Measurements from ENCODE around the gene KIF14. TPM values are rescaled to one million over a fixed set of nuclear protein-coding genes. Genes with fewer than 3 reads are reported as not detected.

Gene KIF14
- total and polyA plus RNA-seq, 2 of the 13 experiments (the other 11 are each of a cell fraction or from before 2014, with no cell fraction given) = 3.3 to 11.2 TPM

DNA sequence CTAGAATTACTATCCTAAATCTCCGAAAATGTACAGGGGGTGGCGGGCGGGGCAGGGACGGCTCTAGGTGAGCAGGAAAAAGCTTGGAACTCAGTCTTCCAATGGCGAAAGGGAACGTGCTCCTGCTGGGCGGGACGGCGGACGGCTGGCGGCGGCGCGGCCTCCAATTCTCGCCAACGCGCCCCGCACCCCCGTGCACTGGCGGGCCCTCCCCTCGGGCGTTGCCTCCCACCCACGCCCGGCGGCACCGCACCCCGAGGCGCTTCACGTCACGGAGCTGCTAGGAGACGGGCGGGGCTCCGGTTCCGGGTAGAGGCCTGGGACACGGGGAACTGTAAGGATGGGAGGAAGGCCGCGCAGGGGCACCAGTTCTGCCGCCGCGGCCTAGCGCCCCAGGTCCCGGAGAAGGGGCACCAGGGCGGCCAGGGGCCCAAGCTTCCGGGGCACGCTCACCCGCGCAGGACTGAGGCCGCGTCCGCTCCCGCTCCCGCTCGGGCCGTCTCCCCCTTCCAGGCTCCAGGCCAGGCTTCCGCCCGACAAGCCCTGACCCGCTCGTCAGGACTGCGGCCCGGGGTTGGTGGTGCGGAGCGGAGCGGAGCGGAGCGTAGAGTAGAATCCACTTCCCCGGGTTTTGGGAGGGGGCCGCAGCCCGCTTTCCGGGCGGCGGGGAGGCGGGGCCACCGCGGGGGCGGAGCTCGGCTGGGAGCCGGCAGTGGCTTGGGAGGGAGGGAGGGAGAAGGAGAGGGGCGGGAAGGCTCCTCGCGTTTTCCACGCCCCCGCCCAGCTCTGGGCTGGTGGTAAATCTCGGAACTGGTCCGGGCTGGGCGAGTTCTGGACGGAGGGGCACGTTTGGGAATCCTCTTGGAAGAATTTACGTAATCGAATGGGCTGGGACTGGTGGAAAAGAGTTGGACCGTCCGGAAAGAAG, 49.0 kb upstream of the KIF14 start, which contains the start of gene DDX59 (continued):
- TF ChIP-seq, protein P1, sequence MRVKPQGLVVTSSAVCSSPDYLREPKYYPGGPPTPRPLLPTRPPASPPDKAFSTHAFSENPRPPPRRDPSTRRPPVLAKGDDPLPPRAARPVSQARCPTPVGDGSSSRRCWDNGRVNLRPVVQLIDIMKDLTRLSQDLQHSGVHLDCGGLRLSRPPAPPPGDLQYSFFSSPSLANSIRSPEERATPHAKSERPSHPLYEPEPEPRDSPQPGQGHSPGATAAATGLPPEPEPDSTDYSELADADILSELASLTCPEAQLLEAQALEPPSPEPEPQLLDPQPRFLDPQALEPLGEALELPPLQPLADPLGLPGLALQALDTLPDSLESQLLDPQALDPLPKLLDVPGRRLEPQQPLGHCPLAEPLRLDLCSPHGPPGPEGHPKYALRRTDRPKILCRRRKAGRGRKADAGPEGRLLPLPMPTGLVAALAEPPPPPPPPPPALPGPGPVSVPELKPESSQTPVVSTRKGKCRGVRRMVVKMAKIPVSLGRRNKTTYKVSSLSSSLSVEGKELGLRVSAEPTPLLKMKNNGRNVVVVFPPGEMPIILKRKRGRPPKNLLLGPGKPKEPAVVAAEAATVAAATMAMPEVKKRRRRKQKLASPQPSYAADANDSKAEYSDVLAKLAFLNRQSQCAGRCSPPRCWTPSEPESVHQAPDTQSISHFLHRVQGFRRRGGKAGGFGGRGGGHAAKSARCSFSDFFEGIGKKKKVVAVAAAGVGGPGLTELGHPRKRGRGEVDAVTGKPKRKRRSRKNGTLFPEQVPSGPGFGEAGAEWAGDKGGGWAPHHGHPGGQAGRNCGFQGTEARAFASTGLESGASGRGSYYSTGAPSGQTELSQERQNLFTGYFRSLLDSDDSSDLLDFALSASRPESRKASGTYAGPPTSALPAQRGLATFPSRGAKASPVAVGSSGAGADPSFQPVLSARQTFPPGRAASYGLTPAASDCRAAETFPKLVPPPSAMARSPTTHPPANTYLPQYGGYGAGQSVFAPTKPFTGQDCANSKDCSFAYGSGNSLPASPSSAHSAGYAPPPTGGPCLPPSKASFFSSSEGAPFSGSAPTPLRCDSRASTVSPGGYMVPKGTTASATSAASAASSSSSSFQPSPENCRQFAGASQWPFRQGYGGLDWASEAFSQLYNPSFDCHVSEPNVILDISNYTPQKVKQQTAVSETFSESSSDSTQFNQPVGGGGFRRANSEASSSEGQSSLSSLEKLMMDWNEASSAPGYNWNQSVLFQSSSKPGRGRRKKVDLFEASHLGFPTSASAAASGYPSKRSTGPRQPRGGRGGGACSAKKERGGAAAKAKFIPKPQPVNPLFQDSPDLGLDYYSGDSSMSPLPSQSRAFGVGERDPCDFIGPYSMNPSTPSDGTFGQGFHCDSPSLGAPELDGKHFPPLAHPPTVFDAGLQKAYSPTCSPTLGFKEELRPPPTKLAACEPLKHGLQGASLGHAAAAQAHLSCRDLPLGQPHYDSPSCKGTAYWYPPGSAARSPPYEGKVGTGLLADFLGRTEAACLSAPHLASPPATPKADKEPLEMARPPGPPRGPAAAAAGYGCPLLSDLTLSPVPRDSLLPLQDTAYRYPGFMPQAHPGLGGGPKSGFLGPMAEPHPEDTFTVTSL (CRISPR knock-in tag; IDR thresholded peaks at IDR 0.05; ENCODE audit: borderline replicate concordance) = no peak
- TF ChIP-seq DNMT1 (CRISPR knock-in tag; IDR thresholded peaks at IDR 0.05) (peak; percentile 83; the same call in 1 of the 2 replicates), NFYC (CRISPR knock-in tag; IDR thresholded peaks at IDR 0.05) (peak; percentile 53), ZFP62 (CRISPR knock-in tag; IDR thresholded peaks at IDR 0.05) (no peak), ARNT (IDR thresholded peaks at IDR 0.05) (no peak), JDP2 (CRISPR knock-in tag; IDR thresholded peaks at IDR 0.05; ENCODE audit: borderline replicate concordance) (no peak), CCAR2 (optimal IDR thresholded peaks at IDR 0.05; ENCODE audit: low read depth, low read length) (peak; percentile 64), JARID2 (CRISPR knock-in tag; IDR thresholded peaks at IDR 0.05; ENCODE audit: insufficient replicate concordance) (peak; percentile 66), EP300 (IDR thresholded peaks at IDR 0.05; ENCODE audit: low read depth in 2 of 2, low read length in 2 of 2) (peak in 1 of 2 experiments; percentile 24; a peak in 1 of 4 replicates), EP300 (CRISPR knock-in tag; IDR thresholded peaks at IDR 0.05; ENCODE audit: borderline replicate concordance) (peak; percentile 50; the same call in 1 of the 2 replicates), ZNF335 (CRISPR knock-in tag; IDR thresholded peaks at IDR 0.05) (no peak), ZNF605 (CRISPR knock-in tag; IDR thresholded peaks at IDR 0.05) (no peak; the same call in 1 of the 2 replicates)
- TF ChIP-seq, protein P2, sequence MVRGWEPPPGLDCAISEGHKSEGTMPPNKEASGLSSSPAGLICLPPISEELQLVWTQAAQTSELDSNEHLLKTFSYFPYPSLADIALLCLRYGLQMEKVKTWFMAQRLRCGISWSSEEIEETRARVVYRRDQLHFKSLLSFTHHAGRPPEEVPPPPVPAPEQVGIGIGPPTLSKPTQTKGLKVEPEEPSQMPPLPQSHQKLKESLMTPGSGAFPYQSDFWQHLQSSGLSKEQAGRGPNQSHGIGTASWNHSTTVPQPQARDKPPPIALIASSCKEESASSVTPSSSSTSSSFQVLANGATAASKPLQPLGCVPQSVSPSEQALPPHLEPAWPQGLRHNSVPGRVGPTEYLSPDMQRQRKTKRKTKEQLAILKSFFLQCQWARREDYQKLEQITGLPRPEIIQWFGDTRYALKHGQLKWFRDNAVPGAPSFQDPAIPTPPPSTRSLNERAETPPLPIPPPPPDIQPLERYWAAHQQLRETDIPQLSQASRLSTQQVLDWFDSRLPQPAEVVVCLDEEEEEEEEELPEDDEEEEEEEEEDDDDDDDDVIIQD (CRISPR knock-in tag; IDR thresholded peaks at IDR 0.05; ENCODE audit: low read depth) = no peak
- TF ChIP-seq, protein P3, sequence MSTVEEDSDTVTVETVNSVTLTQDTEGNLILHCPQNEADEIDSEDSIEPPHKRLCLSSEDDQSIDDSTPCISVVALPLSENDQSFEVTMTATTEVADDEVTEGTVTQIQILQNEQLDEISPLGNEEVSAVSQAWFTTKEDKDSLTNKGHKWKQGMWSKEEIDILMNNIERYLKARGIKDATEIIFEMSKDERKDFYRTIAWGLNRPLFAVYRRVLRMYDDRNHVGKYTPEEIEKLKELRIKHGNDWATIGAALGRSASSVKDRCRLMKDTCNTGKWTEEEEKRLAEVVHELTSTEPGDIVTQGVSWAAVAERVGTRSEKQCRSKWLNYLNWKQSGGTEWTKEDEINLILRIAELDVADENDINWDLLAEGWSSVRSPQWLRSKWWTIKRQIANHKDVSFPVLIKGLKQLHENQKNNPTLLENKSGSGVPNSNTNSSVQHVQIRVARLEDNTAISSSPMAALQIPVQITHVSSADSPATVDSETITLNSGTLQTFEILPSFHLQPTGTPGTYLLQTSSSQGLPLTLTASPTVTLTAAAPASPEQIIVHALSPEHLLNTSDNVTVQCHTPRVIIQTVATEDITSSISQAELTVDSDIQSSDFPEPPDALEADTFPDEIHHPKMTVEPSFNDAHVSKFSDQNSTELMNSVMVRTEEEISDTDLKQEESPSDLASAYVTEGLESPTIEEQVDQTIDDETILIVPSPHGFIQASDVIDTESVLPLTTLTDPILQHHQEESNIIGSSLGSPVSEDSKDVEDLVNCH (CRISPR knock-in tag; IDR thresholded peaks at IDR 0.05) = no peak
- TF ChIP-seq, protein P4, sequence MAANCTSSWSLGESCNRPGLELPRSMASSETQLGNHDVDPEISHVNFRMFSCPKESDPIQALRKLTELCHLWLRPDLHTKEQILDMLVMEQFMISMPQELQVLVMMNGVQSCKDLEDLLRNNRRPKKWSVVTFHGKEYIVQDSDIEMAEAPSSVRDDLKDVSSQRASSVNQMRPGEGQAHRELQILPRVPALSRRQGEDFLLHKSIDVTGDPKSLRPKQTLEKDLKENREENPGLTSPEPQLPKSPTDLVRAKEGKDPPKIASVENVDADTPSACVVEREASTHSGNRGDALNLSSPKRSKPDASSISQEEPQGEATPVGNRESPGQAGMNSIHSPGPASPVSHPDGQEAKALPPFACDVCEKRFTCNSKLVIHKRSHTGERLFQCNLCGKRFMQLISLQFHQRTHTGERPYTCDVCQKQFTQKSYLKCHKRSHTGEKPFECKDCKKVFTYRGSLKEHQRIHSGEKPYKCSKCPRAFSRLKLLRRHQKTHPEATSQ (CRISPR knock-in tag; IDR thresholded peaks at IDR 0.05; ENCODE audit: borderline replicate concordance) = no peak
- TF ChIP-seq, protein P5, sequence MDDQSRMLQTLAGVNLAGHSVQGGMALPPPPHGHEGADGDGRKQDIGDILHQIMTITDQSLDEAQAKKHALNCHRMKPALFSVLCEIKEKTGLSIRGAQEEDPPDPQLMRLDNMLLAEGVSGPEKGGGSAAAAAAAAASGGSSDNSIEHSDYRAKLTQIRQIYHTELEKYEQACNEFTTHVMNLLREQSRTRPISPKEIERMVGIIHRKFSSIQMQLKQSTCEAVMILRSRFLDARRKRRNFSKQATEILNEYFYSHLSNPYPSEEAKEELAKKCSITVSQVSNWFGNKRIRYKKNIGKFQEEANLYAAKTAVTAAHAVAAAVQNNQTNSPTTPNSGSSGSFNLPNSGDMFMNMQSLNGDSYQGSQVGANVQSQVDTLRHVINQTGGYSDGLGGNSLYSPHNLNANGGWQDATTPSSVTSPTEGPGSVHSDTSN (CRISPR knock-in tag; IDR thresholded peaks at IDR 0.05; ENCODE audit: borderline replicate concordance) = no peak; the same call in 1 of the 2 replicates
